ENCODE measurements around the gene LAMA2.

LAMA2 gene

GRCh38 chr6:128918886-128919285 is 35.9 kb downstream of the LAMA2 start:
- Histone ChIP-seq H3K4me1 (ENCODE audit: insufficient read depth, low read length) (no peaks in the 10 kb centered on the region), H3K27me3 (ENCODE audit: control insufficient read depth in 1 of 2, insufficient read depth in 2 of 2, low read length in 2 of 2) (no peaks in the 10 kb centered on the region), H3K9ac (ENCODE audit: low read length) (no peak overlapping the region), H3K36me3 (ENCODE audit: insufficient read depth, low read length) (no peaks in the 10 kb centered on the region), H3K4me3 (ENCODE audit: low read depth in 1 of 2, low read length in 2 of 2) (no peak overlapping the region), H3K9me3 (ENCODE audit: low read length) (no peaks in the 10 kb centered on the region), H3K27ac (ENCODE audit: low read depth, low read length) (no peak overlapping the region)

- H3K27ac ChIP-seq (ENCODE audit: low read depth, low read length), result no peak overlapping the region
- no peak overlapping the region for H3K9ac ChIP-seq (ENCODE audit: low read length)
- no peak overlapping the region for H3K4me3 ChIP-seq (ENCODE audit: low read depth in 1 of 2, low read length in 2 of 2)
- H3K9me3 ChIP-seq (ENCODE audit: low read length), result no peaks in the 10 kb centered on the region
- no peaks in the 10 kb centered on the region for H3K36me3 ChIP-seq (ENCODE audit: insufficient read depth, low read length)
- no peaks in the 10 kb centered on the region for H3K4me1 ChIP-seq (ENCODE audit: insufficient read depth, low read length)
- H3K27me3 ChIP-seq (ENCODE audit: control insufficient read depth in 1 of 2, insufficient read depth in 2 of 2, low read length in 2 of 2), result no peaks in the 10 kb centered on the region
Measured at GRCh38 chr6:128919412-128920180, 36.7 kb downstream of the LAMA2 start.

GRCh38 chr6:128925765-128926164 is 42.8 kb downstream of the LAMA2 start:
- no peaks in the 10 kb centered on the region for H3K4me1 ChIP-seq (ENCODE audit: insufficient read depth, low read length)
- H3K27me3 ChIP-seq (ENCODE audit: control insufficient read depth in 1 of 2, insufficient read depth in 2 of 2, low read length in 2 of 2), result no peaks in the 10 kb centered on the region
- H3K9me3 ChIP-seq (ENCODE audit: low read length), result no peaks in the 10 kb centered on the region
- H3K4me3 ChIP-seq (ENCODE audit: low read depth in 1 of 2, low read length in 2 of 2), result no peak overlapping the region
- H3K9ac ChIP-seq (ENCODE audit: low read length), result no peak overlapping the region
- no peak overlapping the region for H3K27ac ChIP-seq (ENCODE audit: low read depth, low read length)
- no peaks in the 10 kb centered on the region for H3K36me3 ChIP-seq (ENCODE audit: insufficient read depth, low read length)

DNA sequence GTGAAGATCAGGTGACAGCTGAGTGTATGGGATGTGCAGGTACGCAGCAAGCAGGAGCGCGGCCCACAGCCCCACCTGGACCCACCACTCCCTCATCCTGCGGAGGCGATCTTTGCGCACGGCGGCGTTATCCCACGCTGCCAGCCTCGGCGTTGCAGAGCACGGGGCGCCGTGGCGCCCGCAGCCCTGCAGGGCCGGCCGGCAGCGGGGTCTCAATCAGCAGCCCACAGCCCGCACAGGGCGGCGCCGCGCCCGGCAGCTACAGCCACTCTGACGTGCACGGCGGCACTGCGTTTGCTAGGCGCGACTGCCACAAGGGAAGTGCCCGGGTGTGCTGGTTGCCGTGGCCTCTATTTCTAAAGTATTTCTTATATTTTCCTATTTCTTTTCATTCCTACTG is 46.9 kb downstream of the LAMA2 start:
- H3K27me3 ChIP-seq (ENCODE audit: control insufficient read depth in 1 of 2, insufficient read depth in 2 of 2, low read length in 2 of 2), result no peaks in the 10 kb centered on the region
- no peaks in the 10 kb centered on the region for H3K36me3 ChIP-seq (ENCODE audit: insufficient read depth, low read length)
- H3K9me3 ChIP-seq (ENCODE audit: low read length), result no peaks in the 10 kb centered on the region
- H3K9ac ChIP-seq (ENCODE audit: low read length), result no peak overlapping the region
- no peak overlapping the region for H3K27ac ChIP-seq (ENCODE audit: low read depth, low read length)
- H3K4me3 ChIP-seq (ENCODE audit: low read depth in 1 of 2, low read length in 2 of 2), result no peak overlapping the region
- no peaks in the 10 kb centered on the region for H3K4me1 ChIP-seq (ENCODE audit: insufficient read depth, low read length)

DNA sequence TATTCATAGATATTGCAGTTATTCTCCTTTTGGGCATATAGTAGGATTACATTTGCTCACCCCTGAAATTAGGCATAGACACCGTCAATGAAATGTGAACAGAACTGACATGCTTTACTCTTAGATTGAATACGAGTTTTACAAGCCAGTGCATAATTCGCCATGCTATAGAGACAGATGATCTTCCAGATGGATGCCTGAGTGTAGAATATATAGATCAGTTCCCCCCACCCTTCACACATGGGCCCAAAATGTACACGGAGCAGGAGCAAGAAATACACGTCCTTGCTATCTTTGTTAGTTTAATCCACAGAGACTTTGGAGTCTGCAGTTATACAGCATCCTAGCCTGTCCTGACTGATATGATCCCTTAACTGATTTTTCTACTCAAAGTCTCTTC is 47.4 kb downstream of the LAMA2 start:
- no peaks in the 10 kb centered on the region for H3K36me3 ChIP-seq (ENCODE audit: insufficient read depth, low read length)
- H3K4me3 ChIP-seq (ENCODE audit: low read depth in 1 of 2, low read length in 2 of 2), result no peak overlapping the region
- no peak overlapping the region for H3K27ac ChIP-seq (ENCODE audit: low read depth, low read length)
- H3K4me1 ChIP-seq (ENCODE audit: insufficient read depth, low read length), result no peaks in the 10 kb centered on the region
- H3K27me3 ChIP-seq (ENCODE audit: control insufficient read depth in 1 of 2, insufficient read depth in 2 of 2, low read length in 2 of 2), result no peaks in the 10 kb centered on the region
- H3K9me3 ChIP-seq (ENCODE audit: low read length), result no peaks in the 10 kb centered on the region
- no peak overlapping the region for H3K9ac ChIP-seq (ENCODE audit: low read length)

DNA sequence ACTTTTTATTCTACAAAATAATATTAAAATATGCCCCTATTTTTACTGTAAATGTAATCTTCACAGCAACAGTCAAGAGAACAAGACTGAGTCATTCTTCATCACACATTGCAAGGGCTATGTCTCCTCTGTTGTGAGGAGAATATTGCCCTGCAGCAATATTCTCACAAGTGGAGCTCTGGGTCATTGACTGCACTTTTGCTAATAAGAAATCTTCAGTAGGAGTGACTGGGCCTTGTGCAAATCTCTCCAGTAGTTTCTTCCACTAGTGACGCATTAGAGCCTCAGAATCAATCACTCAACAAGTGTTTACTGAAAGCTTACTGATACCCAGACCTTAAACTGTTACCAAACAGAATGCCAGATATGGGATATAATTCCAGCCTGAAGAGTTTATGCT is 49.1 kb downstream of the LAMA2 start:
- Histone ChIP-seq H3K4me1 (ENCODE audit: insufficient read depth, low read length) (no peaks in the 10 kb centered on the region), H3K27me3 (ENCODE audit: control insufficient read depth in 1 of 2, insufficient read depth in 2 of 2, low read length in 2 of 2) (no peaks in the 10 kb centered on the region), H3K4me3 (ENCODE audit: low read depth in 1 of 2, low read length in 2 of 2) (no peak overlapping the region), H3K36me3 (ENCODE audit: insufficient read depth, low read length) (no peaks in the 10 kb centered on the region), H3K9me3 (ENCODE audit: low read length) (no peaks in the 10 kb centered on the region), H3K27ac (ENCODE audit: low read depth, low read length) (no peak overlapping the region), H3K9ac (ENCODE audit: low read length) (no peak overlapping the region)

- Histone ChIP-seq H3K9ac (ENCODE audit: low read length) (no peak overlapping the region), H3K9me3 (ENCODE audit: low read length) (no peaks in the 10 kb centered on the region), H3K4me3 (ENCODE audit: low read depth in 1 of 2, low read length in 2 of 2) (no peak overlapping the region), H3K27ac (ENCODE audit: low read depth, low read length) (no peak overlapping the region), H3K4me1 (ENCODE audit: insufficient read depth, low read length) (no peaks in the 10 kb centered on the region), H3K27me3 (ENCODE audit: control insufficient read depth in 1 of 2, insufficient read depth in 2 of 2, low read length in 2 of 2) (no peaks in the 10 kb centered on the region), H3K36me3 (ENCODE audit: insufficient read depth, low read length) (no peaks in the 10 kb centered on the region)
Measured at GRCh38 chr6:128950864-128951263, 67.9 kb downstream of the LAMA2 start.

- no peaks in the 10 kb centered on the region for H3K4me1 ChIP-seq (ENCODE audit: insufficient read depth, low read length)
- H3K27ac ChIP-seq (ENCODE audit: low read depth, low read length), result no peak overlapping the region
- H3K9ac ChIP-seq (ENCODE audit: low read length), result no peak overlapping the region
- H3K9me3 ChIP-seq (ENCODE audit: low read length), result no peaks in the 10 kb centered on the region
- no peak overlapping the region for H3K4me3 ChIP-seq (ENCODE audit: low read depth in 1 of 2, low read length in 2 of 2)
- no peaks in the 10 kb centered on the region for H3K36me3 ChIP-seq (ENCODE audit: insufficient read depth, low read length)
- no peaks in the 10 kb centered on the region for H3K27me3 ChIP-seq (ENCODE audit: control insufficient read depth in 1 of 2, insufficient read depth in 2 of 2, low read length in 2 of 2)
Measured at GRCh38 chr6:128952902-128953301, 70.0 kb downstream of the LAMA2 start.

- no peaks in the 10 kb centered on the region for H3K27me3 ChIP-seq (ENCODE audit: control insufficient read depth in 1 of 2, insufficient read depth in 2 of 2, low read length in 2 of 2)
- H3K9me3 ChIP-seq (ENCODE audit: low read length), result no peaks in the 10 kb centered on the region
- no peak overlapping the region for H3K9ac ChIP-seq (ENCODE audit: low read length)
- H3K4me1 ChIP-seq (ENCODE audit: insufficient read depth, low read length), result no peaks in the 10 kb centered on the region
- H3K4me3 ChIP-seq (ENCODE audit: low read depth in 1 of 2, low read length in 2 of 2), result no peak overlapping the region
- H3K27ac ChIP-seq (ENCODE audit: low read depth, low read length), result no peak overlapping the region
- H3K36me3 ChIP-seq (ENCODE audit: insufficient read depth, low read length), result no peaks in the 10 kb centered on the region
Measured at GRCh38 chr6:128954308-128955043, 71.5 kb downstream of the LAMA2 start.

DNA sequence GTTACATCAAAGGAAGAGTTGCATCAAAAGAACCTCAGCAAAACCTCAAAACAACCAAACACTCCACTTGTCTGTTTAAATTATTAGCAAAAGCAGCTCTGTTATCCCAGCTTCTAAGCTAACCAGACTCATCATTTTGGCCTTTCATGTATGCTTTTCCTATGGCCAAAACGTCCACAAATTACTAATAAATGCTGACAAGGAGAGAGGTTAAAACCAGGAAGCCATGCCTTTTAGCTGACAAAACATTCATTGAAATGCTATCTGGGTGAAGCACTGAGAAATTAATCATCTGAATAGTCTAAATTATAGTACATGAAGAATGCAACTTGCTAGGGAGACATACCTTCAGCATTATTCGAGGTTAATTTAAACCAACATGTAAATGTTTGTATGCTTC is 80.6 kb downstream of the LAMA2 start:
- H3K9ac ChIP-seq (ENCODE audit: low read length), result no peak overlapping the region
- no peak overlapping the region for H3K27ac ChIP-seq (ENCODE audit: low read depth, low read length)
- H3K27me3 ChIP-seq (ENCODE audit: control insufficient read depth in 1 of 2, insufficient read depth in 2 of 2, low read length in 2 of 2), result no peaks in the 10 kb centered on the region
- H3K4me3 ChIP-seq (ENCODE audit: low read depth in 1 of 2, low read length in 2 of 2), result no peak overlapping the region
- H3K36me3 ChIP-seq (ENCODE audit: insufficient read depth, low read length), result no peaks in the 10 kb centered on the region
- H3K9me3 ChIP-seq (ENCODE audit: low read length), result no peaks in the 10 kb centered on the region
- H3K4me1 ChIP-seq (ENCODE audit: insufficient read depth, low read length), result peaks cover 4% of the 10 kb centered on the region

DNA sequence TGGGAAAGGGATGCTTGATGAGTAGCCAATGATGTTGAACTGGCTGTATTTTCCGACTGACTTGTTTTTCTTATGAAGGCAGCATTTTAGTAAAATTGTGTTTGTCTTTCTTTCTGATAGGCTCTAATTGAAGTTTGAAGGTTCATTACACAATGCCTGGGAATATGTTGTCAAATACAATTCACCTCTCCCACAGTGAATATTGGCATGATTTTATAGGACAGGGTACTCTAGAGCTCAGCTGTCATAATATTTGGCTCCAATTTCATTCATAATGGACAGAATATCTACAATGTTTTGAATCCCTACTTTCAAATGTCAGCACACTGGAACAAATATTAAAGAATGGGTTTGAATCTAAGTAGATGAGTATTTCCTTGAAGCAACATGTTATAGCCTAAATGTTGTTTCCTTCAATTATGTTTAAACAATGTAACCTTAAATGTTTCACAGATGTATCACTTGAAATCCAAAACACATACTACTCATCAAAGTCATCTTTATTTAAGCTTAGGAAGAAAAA is 81.4 kb downstream of the LAMA2 start:
- no peak overlapping the region for H3K4me3 ChIP-seq (ENCODE audit: low read depth in 1 of 2, low read length in 2 of 2)
- H3K9me3 ChIP-seq (ENCODE audit: low read length), result no peaks in the 10 kb centered on the region
- H3K27me3 ChIP-seq (ENCODE audit: control insufficient read depth in 1 of 2, insufficient read depth in 2 of 2, low read length in 2 of 2), result no peaks in the 10 kb centered on the region
- H3K27ac ChIP-seq (ENCODE audit: low read depth, low read length), result no peak overlapping the region
- peaks cover 4% of the 10 kb centered on the region for H3K4me1 ChIP-seq (ENCODE audit: insufficient read depth, low read length)
- H3K36me3 ChIP-seq (ENCODE audit: insufficient read depth, low read length), result no peaks in the 10 kb centered on the region
- H3K9ac ChIP-seq (ENCODE audit: low read length), result no peak overlapping the region

Measured in muscle layer of colon (tissue), 2 donors.